GM12878 (cell line): Measurements from ENCODE around the gene NHERF1. TPM values are rescaled to one million over a fixed set of nuclear protein-coding genes. Genes with fewer than 3 reads are reported as not detected.

ENCODE experiments used
- ATAC-seq: fragments of 200-7000 bp; cut with Tn5 transposase; 3 replicates; pipeline ENCODE4 v1.9.1; 2020; ENCODE audit warnings: mild to moderate bottlenecking, moderate library complexity
- BruUV-seq: library from RNA; stranded (reverse); fragments of 400-500 nt; replicated peaks from 2 replicates; lab custom pipeline; 2021; lab: Mats Ljungman, UMichigan
- CTCF ChIA-PET: fragments of 300-600 bp; sonication (Branson Sonifier 250); formaldehyde crosslinking; extraction: SDS; loops from one replicate; lab custom pipeline; 2021; ENCODE audit warnings: inconsistent platforms; lab: Yijun Ruan, JAX
- POLR2A ChIA-PET: fragments of 350-600 bp; formaldehyde crosslinking; extraction: SDS; loops from one replicate; lab custom pipeline; 2021; ENCODE audit warnings: inconsistent platforms; lab: Charles Lee
- RAD21 ChIA-PET: fragments of 300-600 bp; sonication (Branson Sonifier 250); formaldehyde crosslinking; loops from one replicate; lab custom pipeline; 2023; ENCODE audit warnings: antibody characterized with exemption; ENCODE audit not compliant: unreplicated experiment; lab: Charles Lee
- SMC1A ChIA-PET: fragments of 300-600 bp; sonication (Branson Sonifier 250); formaldehyde crosslinking; loops from one replicate; lab custom pipeline; 2023; ENCODE audit not compliant: unreplicated experiment, uncharacterized antibody; lab: Charles Lee
- DNase-seq: peaks from one replicate; pipeline ENCODE4 v3.0.0-alpha.2; 2011; ENCODE audit warnings: low read depth, low spot score
- FAIRE-seq: peaks from 3 replicates; lab custom pipeline; 2011; peaks lifted over from hg19 to GRCh38; lab: Jason Lieb, UNC
- H2AFZ ChIP-seq: 2 replicates; pipeline ENCODE4 v1.6.0; 2011; ENCODE audit warnings: low read depth, low read length, control low read depth; ENCODE audit not compliant: control insufficient read depth
- H3K27ac ChIP-seq: 2 replicates; pipeline ENCODE4 v1.5.1; 2011; ENCODE audit warnings: control low read depth; ENCODE audit not compliant: control insufficient read depth, insufficient read depth
- H3K27me3 ChIP-seq, 2 experiments: replicated peaks in 1 of 2; 2 replicates each; pipeline versions ENCODE4 v1.6.0 to v1.6.1; 2011; ENCODE audit warnings: low read length in 1 of 2; ENCODE audit not compliant: control insufficient read depth in 2 of 2, insufficient read depth in 2 of 2
- H3K36me3 ChIP-seq, 2 experiments: 2 replicates each; pipeline ENCODE4 v1.5.1; 2011; ENCODE audit warnings: low read length in 1 of 2; ENCODE audit not compliant: control insufficient read depth in 2 of 2, insufficient read depth in 2 of 2
- H3K4me1 ChIP-seq: 2 replicates; pipeline ENCODE4 v1.6.1; 2011; ENCODE audit warnings: mild to moderate bottlenecking, low read length, moderate library complexity, mixed read lengths; ENCODE audit not compliant: control insufficient read depth, insufficient read depth
- H3K4me2 ChIP-seq: 2 replicates; pipeline ENCODE4 v1.6.0; 2011; ENCODE audit warnings: control low read depth; ENCODE audit not compliant: control insufficient read depth, insufficient read depth
- H3K4me3 ChIP-seq: fragments of 200-600 bp; sonication (generic); 2 replicates; pipeline ENCODE4 v1.5.1; 2016
- H3K79me2 ChIP-seq: 2 replicates; pipeline ENCODE4 v1.6.0; 2011; ENCODE audit warnings: low read length; ENCODE audit not compliant: control insufficient read depth, insufficient read depth
- H3K9ac ChIP-seq: 2 replicates; pipeline ENCODE4 v1.8.0; 2011; ENCODE audit warnings: low read length, control low read depth, mixed read lengths; ENCODE audit not compliant: control insufficient read depth, insufficient read depth
- H3K9me3 ChIP-seq: replicated peaks from 3 replicates; pipeline ENCODE4 v1.5.1; 2011; ENCODE audit warnings: mild to moderate bottlenecking, low read length; ENCODE audit not compliant: control insufficient read depth, insufficient read depth
- H4K20me1 ChIP-seq: 2 replicates; pipeline ENCODE4 v1.6.0; 2011; ENCODE audit not compliant: control insufficient read depth, insufficient read depth
- BCL11A ChIP-seq: IDR thresholded peaks from 2 replicates; pipeline ENCODE4 v1.6.1; 2011; ENCODE audit warnings: low read depth, low read length
- WGBS: methylation state at CpG from one replicate; pipeline ENCODE4 v1.1.6; 2016; ENCODE audit warnings: low lambda C conversion rate; ENCODE audit not compliant: insufficient replicate concordance, insufficient coverage; ENCODE audit errors: missing lambda C conversion rate; 5-methylcytosine and 5-hydroxymethylcytosine counted together
- in situ Hi-C: fragments of 300-500 bp; cut with MboI; formaldehyde crosslinking; loops from 9 replicates; pipeline ENCODE4 v1.14.3; 2018; ENCODE audit warnings: mixed read lengths
- intact Hi-C: fragments of 100-400 bp; cut with micrococcal nuclease; formaldehyde crosslinking; loops from one replicate; pipeline ENCODE4 v1.14.2; 2022; ENCODE audit not compliant: unreplicated experiment
- polyA plus RNA-seq, 11 experiments: library from polyadenylated mRNA; depleted of rRNA in 4 of 11; unstranded in 6 of 11; stranded (reverse) in 5 of 11; fragments of >200 nt; fragmentation: Nextera tagmentation in 4 of 11; fragmentation: Illumina TruSeq in 1 of 11; extraction: Ambion mirVana in 4 of 11; extraction: Trizol in 1 of 11; gene quantifications; 1 replicate in 1 of 11; 2 replicates in 10 of 11; pipeline versions ENCODE4 v1.2.1 to v1.2.3, GENCODE V29; 2011 to 2016; ENCODE audit warnings: inconsistent platforms in 2 of 11, missing spikeins in 2 of 11, low read depth in 1 of 11
- total RNA-seq, 4 experiments: library from RNA; depleted of rRNA in 3 of 4; stranded (reverse); fragments of >200 nt in 3 of 4; fragmentation: Illumina TruSeq in 1 of 4; extraction: Trizol in 1 of 4; gene quantifications; 2 replicates each; pipeline versions ENCODE4 v1.2.1 to v1.2.3, GENCODE V29; 2013 to 2021
- TF ChIP-seq, protein P1 (sequence below), 3 experiments: IDR thresholded peaks in 2 of 3; conservative IDR thresholded peaks in 1 of 3; 2 replicates each; pipeline ENCODE4 v1.5.1; 2011; ENCODE audit warnings: low read depth in 3 of 3, low read length in 3 of 3, mild to moderate bottlenecking in 3 of 3, control low read depth in 2 of 3, moderate library complexity in 2 of 3, inconsistent platforms in 1 of 3, mixed read lengths in 1 of 3; ENCODE audit not compliant: control insufficient read depth in 2 of 3, insufficient read depth in 1 of 3; ENCODE audit errors: extremely low read depth in 1 of 3

NHERF1 gene
- total and polyA plus RNA-seq, 10 of the 15 experiments (the other 5 are each of a cell fraction or from before 2014, with no cell fraction given), result 13.4 to 61.6 (median 39.0) TPM

DNA sequence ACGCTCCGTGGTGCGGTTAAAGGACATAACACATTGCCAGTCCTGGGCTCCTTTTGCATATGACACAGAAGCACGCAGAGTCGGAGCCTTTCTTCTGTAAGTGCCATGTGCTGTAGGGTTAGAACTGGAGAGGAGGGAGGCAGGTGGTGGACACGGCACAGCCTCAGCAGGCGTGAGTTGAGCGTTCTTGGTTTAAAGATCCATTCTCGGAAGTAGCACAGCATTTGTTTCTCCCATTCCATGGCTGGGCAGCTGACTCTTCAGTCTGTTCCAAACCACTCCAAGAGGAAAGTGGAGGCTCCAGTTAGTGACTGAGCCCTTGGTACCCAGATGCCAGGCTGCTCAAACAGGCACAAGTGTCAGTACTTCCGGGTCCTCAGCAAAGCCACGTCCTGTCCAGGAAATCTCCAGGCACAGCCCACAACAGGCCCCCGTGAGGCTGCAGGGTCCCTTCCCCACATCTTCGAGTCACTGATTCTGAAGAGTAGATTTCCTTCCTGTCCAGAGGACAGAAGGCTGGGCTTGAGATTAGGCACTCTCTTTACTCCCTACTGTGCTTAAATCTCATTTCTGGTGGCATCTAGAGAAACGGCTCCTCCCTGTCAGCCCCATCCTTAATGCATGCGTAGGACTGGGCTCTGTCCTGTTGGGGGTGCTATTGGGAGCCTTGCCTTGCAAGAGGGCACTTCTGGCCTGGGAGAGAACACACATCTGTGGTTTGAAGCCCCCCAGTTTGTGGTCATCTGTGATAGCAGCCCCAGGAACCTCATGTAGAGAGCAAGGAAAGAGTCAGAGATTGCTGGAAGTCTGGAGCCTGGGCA lies 67.3 kb downstream of the NHERF1 start:
- no peak overlapping the region for H3K4me3 ChIP-seq
- intact Hi-C loops (no loop called here), in situ Hi-C loops (no loop called here)
- no peak for DNase-seq
- no peaks in the 10 kb centered on the region for H3K9me3 ChIP-seq
- CTCF ChIA-PET, result interaction anchor here (0.6 kb wide), 2 partner anchors 171 to 285 kb away, joined by 3 to 4 read pairs; no protein-coding TSS in a partner anchor
- SMC1A ChIA-PET, result no interaction called here
- no TSS peak for BruUV-seq
- no peak overlapping the region for H3K4me2 ChIP-seq
- H3K36me3 ChIP-seq, result peaks cover 0 to 1% of the 10 kb centered on the region in 2 experiments; a peak in 2 of 4 replicates
- POLR2A ChIA-PET, result no interaction called here
- no peak overlapping the region for H3K9ac ChIP-seq
- no peaks in the 10 kb centered on the region for H3K27me3 ChIP-seq
- TF ChIP-seq BCL11A, result no peak
- TF ChIP-seq, protein P1, sequence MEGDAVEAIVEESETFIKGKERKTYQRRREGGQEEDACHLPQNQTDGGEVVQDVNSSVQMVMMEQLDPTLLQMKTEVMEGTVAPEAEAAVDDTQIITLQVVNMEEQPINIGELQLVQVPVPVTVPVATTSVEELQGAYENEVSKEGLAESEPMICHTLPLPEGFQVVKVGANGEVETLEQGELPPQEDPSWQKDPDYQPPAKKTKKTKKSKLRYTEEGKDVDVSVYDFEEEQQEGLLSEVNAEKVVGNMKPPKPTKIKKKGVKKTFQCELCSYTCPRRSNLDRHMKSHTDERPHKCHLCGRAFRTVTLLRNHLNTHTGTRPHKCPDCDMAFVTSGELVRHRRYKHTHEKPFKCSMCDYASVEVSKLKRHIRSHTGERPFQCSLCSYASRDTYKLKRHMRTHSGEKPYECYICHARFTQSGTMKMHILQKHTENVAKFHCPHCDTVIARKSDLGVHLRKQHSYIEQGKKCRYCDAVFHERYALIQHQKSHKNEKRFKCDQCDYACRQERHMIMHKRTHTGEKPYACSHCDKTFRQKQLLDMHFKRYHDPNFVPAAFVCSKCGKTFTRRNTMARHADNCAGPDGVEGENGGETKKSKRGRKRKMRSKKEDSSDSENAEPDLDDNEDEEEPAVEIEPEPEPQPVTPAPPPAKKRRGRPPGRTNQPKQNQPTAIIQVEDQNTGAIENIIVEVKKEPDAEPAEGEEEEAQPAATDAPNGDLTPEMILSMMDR (IDR thresholded peaks at IDR 0.05 in 2 of 3, conservative IDR thresholded peaks at IDR 0.05 in 1 of 3; ENCODE audit: control insufficient read depth in 2 of 3, extremely low read depth in 1 of 3, insufficient read depth in 1 of 3, low read depth in 3 of 3, low read length in 3 of 3), result 0 out of 6 replicates have a peak, but pooled peaks of 2 of the 3 experiments have one; percentile 5 to 10
- TF ChIP-seq, all 136 proteins: peak for 1
- WGBS, result 70% methylated on average over 15 of the region's 15 CpGs
- Histone ChIP-seq H3K27ac (no peak overlapping the region), H4K20me1 (no peaks in the 10 kb centered on the region), H2AFZ (no peak overlapping the region), H3K79me2 (no peaks in the 10 kb centered on the region), H3K4me1 (no peaks in the 10 kb centered on the region)
- ATAC-seq (peak; percentile 28; the same call in 1 of the 3 replicates), FAIRE-seq (no peak)
- RAD21 ChIA-PET, result no interaction called here
